HepG2 (cell line): ENCODE results near the gene ZNF79. TPM values are rescaled to one million over a fixed set of nuclear protein-coding genes. Genes with fewer than 3 reads are reported as not detected.

Experiments used
- CERS6 ChIP-seq: sonication (generic); formaldehyde crosslinking; IDR thresholded peaks from 2 replicates; pipeline ENCODE4 v1.5.0; 2020; ENCODE audit warnings: missing genetic modification reagents
- CTCF ChIP-seq: sonication (generic); formaldehyde crosslinking; IDR thresholded peaks from 2 replicates; pipeline ENCODE4 v1.5.0; 2020; ENCODE audit warnings: mild to moderate bottlenecking, missing genetic modification reagents, moderate library complexity
- GMEB1 ChIP-seq: sonication (generic); formaldehyde crosslinking; IDR thresholded peaks from 2 replicates; pipeline ENCODE4 v1.5.1; 2020; ENCODE audit warnings: missing genetic modification reagents, mild to moderate bottlenecking, borderline replicate concordance
- GZF1 ChIP-seq: sonication (generic); formaldehyde crosslinking; IDR thresholded peaks from 2 replicates; pipeline ENCODE4 v1.5.1; 2020; ENCODE audit warnings: mild to moderate bottlenecking, missing genetic modification reagents
- MIER2 ChIP-seq: IDR thresholded peaks from 2 replicates; pipeline ENCODE4 v1.6.1; 2016; ENCODE audit warnings: missing biosample characterization, missing genetic modification reagents
- MLLT10 ChIP-seq: sonication (generic); formaldehyde crosslinking; IDR thresholded peaks from 2 replicates; pipeline ENCODE4 v1.4.0; 2020; ENCODE audit warnings: missing genetic modification reagents
- MXI1 ChIP-seq: IDR thresholded peaks from 3 replicates; pipeline ENCODE4 v1.6.1; 2012; ENCODE audit warnings: low read depth, low read length, inconsistent platforms, borderline replicate concordance
- MYNN ChIP-seq: sonication (generic); formaldehyde crosslinking; IDR thresholded peaks from 2 replicates; pipeline ENCODE4 v1.4.0; 2020; ENCODE audit warnings: mild to moderate bottlenecking, low read depth, missing genetic modification reagents
- NR3C1 ChIP-seq: sonication (generic); formaldehyde crosslinking; IDR thresholded peaks from 2 replicates; pipeline ENCODE4 v1.4.0; 2020; ENCODE audit warnings: missing genetic modification reagents
- SRSF1 ChIP-seq: fragments of 200-400 bp; formaldehyde crosslinking; optimal IDR thresholded peaks from 2 replicates; pipeline ENCODE3; 2017; ENCODE audit warnings: mild to moderate bottlenecking, low read depth, low read length, moderate library complexity
- TMF1 ChIP-seq: sonication (generic); formaldehyde crosslinking; IDR thresholded peaks from 2 replicates; pipeline ENCODE4 v1.8.1; 2022; ENCODE audit warnings: low read depth, missing genetic modification reagents
- TP53 ChIP-seq: sonication (generic); formaldehyde crosslinking; conservative IDR thresholded peaks from 2 replicates; pipeline ENCODE4 v1.4.0; 2020; ENCODE audit warnings: missing genetic modification reagents
- TRIM22 ChIP-seq: fragments of 450-650 bp; IDR thresholded peaks from 2 replicates; pipeline ENCODE4 v1.6.1; 2017
- XBP1 ChIP-seq: sonication (generic); formaldehyde crosslinking; IDR thresholded peaks from 2 replicates; pipeline ENCODE4 v1.5.0; 2020; ENCODE audit warnings: missing genetic modification reagents
- YY1 ChIP-seq: IDR thresholded peaks from 2 replicates; pipeline ENCODE4 v1.6.1; 2011; ENCODE audit warnings: low read length, low read depth, moderate library complexity, mild to moderate bottlenecking; ENCODE audit not compliant: insufficient read depth, insufficient replicate concordance
- ZNF17 ChIP-seq: sonication (generic); formaldehyde crosslinking; IDR thresholded peaks from 2 replicates; pipeline ENCODE4 v1.5.0; 2020; ENCODE audit warnings: mild to moderate bottlenecking, missing genetic modification reagents
- ZNF253 ChIP-seq: sonication (generic); formaldehyde crosslinking; IDR thresholded peaks from 2 replicates; pipeline ENCODE4 v1.8.0; 2022; ENCODE audit warnings: mild to moderate bottlenecking, missing genetic modification reagents, borderline replicate concordance
- ZNF460 ChIP-seq: sonication (generic); formaldehyde crosslinking; IDR thresholded peaks from 2 replicates; pipeline ENCODE4 v1.5.1; 2020; ENCODE audit warnings: missing genetic modification reagents, mild to moderate bottlenecking, borderline replicate concordance
- ZNF574 ChIP-seq: sonication (generic); formaldehyde crosslinking; IDR thresholded peaks from 2 replicates; pipeline ENCODE4 v1.4.0; 2020; ENCODE audit warnings: missing genetic modification reagents
- ZNF790 ChIP-seq: sonication (generic); formaldehyde crosslinking; IDR thresholded peaks from 2 replicates; pipeline ENCODE4 v1.8.0; 2022; ENCODE audit warnings: missing genetic modification reagents, mild to moderate bottlenecking, borderline replicate concordance
- ZNF839 ChIP-seq: sonication (generic); formaldehyde crosslinking; IDR thresholded peaks from 2 replicates; pipeline ENCODE4 v1.4.0; 2020; ENCODE audit warnings: missing genetic modification reagents, mild to moderate bottlenecking, borderline replicate concordance
- polyA plus RNA-seq, 8 experiments: library from polyadenylated mRNA; depleted of rRNA in 3 of 8; stranded (reverse) in 7 of 8; unstranded in 1 of 8; fragments of >200 nt; fragmentation: Illumina TruSeq in 4 of 8; extraction: Trizol in 4 of 8; gene quantifications; 2 replicates each; pipeline versions ENCODE4 v1.2.1 to v1.2.3, GENCODE V29; 2011 to 2016; ENCODE audit warnings: low read depth in 4 of 8, missing spikeins in 1 of 8, mixed read lengths in 1 of 8; ENCODE audit not compliant: insufficient read depth in 1 of 8
- total RNA-seq, 5 experiments: library from RNA; depleted of rRNA; stranded (reverse); fragments of >200 nt; fragmentation: Illumina TruSeq; extraction: Trizol; gene quantifications; 2 replicates each; pipeline ENCODE4 v1.2.3, GENCODE V29; 2016; ENCODE audit warnings: low read depth in 1 of 5

ZNF79 gene
- total and polyA plus RNA-seq, 2 of the 13 experiments (the other 11 are each of a cell fraction or from before 2014, with no cell fraction given) = 3.7 to 8.1 TPM

- TF ChIP-seq TRIM22 (no peak), TMF1 (CRISPR knock-in tag) (no peak; the same call in 1 of the 2 replicates), ZNF839 (CRISPR knock-in tag) (no peak), TP53 (CRISPR knock-in tag) (no peak), SRSF1 (peak; percentile 9), ZNF790 (CRISPR knock-in tag) (no peak), XBP1 (CRISPR knock-in tag) (no peak), ZNF460 (no peak), MIER2 (CRISPR knock-in tag) (no peak), ZNF17 (CRISPR knock-in tag) (no peak), CTCF (CRISPR knock-in tag) (no peak), GZF1 (CRISPR knock-in tag) (no peak), ZNF253 (CRISPR knock-in tag) (peak; percentile 50; the same call in 1 of the 2 replicates), GMEB1 (CRISPR knock-in tag) (no peak), MXI1 (no peak), CERS6 (CRISPR knock-in tag) (no peak), MLLT10 (CRISPR knock-in tag) (no peak), YY1 (peak; percentile 70), NR3C1 (0 out of 2 replicates have a peak, but pooled peaks have one; percentile 17), MYNN (CRISPR knock-in tag) (no peak), ZNF574 (CRISPR knock-in tag) (0 out of 2 replicates have a peak, but pooled peaks have one; percentile 1)
These were observed 27.9 kb downstream of the ZNF79 start (continued) for GRCh38 chr9:127451858-127452656.
